HUES48 (cell line): ENCODE results near the gene GNG10.
"Not testable (repeated sequence)": the region's sequence is repeated elsewhere in the genome, so short reads cannot be mapped to it uniquely, and the experiment has no call there.

Experiments
- H3K27ac ChIP-seq: one replicate; pipeline ENCODE4 v1.7.0; 2013; ENCODE audit warnings: low read depth, low read length, inconsistent platforms
- H3K27me3 ChIP-seq: 2 replicates; pipeline ENCODE4 v1.6.1; 2013; ENCODE audit warnings: mild to moderate bottlenecking, low read length; ENCODE audit not compliant: control insufficient read depth, insufficient read depth
- H3K36me3 ChIP-seq: 2 replicates; pipeline ENCODE4 v1.6.1; 2013; ENCODE audit warnings: low read length; ENCODE audit not compliant: control insufficient read depth, insufficient read depth
- H3K4me1 ChIP-seq: 2 replicates; pipeline ENCODE4 v1.6.1; 2013; ENCODE audit warnings: mild to moderate bottlenecking, low read length; ENCODE audit not compliant: control insufficient read depth, insufficient read depth
- H3K4me3 ChIP-seq: 2 replicates; pipeline ENCODE4 v1.5.1; 2013; ENCODE audit warnings: mild to moderate bottlenecking, low read depth, low read length
- H3K9ac ChIP-seq: 2 replicates; pipeline ENCODE4 v1.6.1; 2013; ENCODE audit warnings: mild to moderate bottlenecking, low read depth, low read length, moderate library complexity
- H3K9me3 ChIP-seq: 2 replicates; pipeline ENCODE4 v1.6.1; 2013; ENCODE audit warnings: low read length; ENCODE audit not compliant: control insufficient read depth, insufficient read depth

The GNG10 gene

DNA sequence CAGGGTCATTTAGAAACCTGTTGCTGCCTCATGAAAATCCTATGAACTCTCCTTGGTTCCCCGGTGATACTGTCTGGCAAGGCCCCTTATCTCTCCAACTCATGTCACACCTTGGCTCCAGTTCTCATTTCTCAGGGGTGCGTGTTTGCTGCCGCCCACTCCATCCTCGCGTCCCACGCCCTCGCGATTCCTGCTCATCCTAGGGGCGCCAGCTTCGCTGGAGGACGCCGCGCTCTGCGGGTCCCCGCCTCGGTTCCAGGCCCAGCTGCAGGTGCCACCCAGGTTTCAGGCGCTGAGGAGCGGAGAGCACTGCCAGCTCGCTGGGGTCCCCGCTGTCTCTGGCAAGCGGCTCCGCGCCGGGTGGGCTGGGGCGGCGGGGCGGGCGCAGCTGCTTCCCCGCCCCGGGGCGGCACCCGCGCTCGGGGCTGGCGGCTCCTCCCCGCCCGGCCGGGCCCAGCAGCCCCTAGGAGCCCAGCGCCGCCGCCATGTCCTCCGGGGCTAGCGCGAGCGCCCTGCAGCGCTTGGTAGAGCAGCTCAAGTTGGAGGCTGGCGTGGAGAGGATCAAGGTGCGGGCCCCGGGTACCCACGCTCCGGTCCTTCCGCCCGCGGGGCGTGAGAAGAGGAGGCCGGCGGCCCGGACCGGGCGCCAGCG is at the start of gene GNG10:
GNG10 (plus strand) TSS at position 456 of the 652 bp plus-strand sequence; CDS start at position 486, 30 bp downstream.
- no peaks in the 10 kb centered on the region for H3K27me3 ChIP-seq
- H3K9me3 ChIP-seq: no peaks in the 10 kb centered on the region
- H3K4me3 ChIP-seq: peak within 1 kb of the TSS; percentile 83
- H3K36me3 ChIP-seq: peaks cover 6% of the 10 kb centered on the region
- H3K4me1 ChIP-seq: peaks cover 13% of the 10 kb centered on the region
- H3K27ac ChIP-seq: peak within 1 kb of the TSS; percentile 27
- peak within 1 kb of the TSS; percentile 44 for H3K9ac ChIP-seq

DNA sequence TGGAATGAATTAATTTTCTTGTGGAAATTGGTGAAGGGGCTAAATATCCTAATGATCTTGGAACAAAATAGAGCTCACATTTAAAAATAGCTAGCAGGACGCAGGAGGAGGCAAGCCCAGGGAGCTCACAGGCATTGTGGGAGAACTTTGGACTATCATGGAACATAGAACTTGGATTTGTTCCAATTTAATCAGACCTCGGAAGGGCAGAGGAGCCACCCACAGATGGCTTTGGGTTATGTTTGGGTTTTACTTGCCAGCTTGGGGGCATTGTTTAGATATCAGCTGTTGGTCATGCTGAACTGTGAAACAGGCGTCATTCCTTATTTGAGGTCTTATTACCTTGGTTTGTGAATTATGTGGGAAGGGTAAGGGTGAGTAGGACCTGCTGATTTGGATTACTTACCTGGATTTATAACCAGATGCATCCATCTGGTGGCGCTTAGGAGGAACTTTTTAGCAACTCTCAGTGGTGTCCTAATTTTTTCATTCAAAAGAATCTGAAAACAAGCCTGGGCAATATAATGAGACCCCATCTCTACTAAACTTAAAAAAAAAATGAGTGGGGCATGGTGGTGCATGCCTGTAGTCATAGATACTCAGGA is 47.9 kb upstream of the GNG10 start:
- no peaks in the 10 kb centered on the region for H3K27me3 ChIP-seq
- H3K9me3 ChIP-seq: peaks cover 3% of the 10 kb centered on the region; the same call in 1 of the 2 replicates
- no peaks in the 10 kb centered on the region for H3K36me3 ChIP-seq
- H3K9ac ChIP-seq: no peak overlapping the region
- no peak overlapping the region for H3K4me3 ChIP-seq
- H3K27ac ChIP-seq: no peak overlapping the region
- H3K4me1 ChIP-seq: no peaks in the 10 kb centered on the region

DNA sequence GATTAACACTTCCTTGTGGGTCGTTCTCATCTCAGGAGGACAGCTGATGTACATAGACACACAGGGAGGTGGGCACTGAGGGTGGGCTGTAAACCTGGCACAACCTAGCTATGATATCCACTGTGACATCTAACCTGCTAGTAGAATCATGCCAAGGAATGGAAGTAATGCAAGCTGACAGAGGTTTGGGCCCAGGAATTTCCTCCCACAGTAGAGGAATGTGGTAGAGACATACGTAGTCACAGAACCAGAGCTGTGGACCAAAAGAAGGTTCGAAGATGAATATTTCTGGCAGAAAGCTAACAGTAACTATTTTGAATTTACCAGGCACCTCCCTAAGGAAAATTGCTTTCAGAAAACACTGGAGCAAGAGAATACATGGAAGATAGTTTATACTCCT is 45.5 kb upstream of the GNG10 start:
- Histone ChIP-seq H3K9me3 (peaks cover 3% of the 10 kb centered on the region; the same call in 1 of the 2 replicates), H3K4me1 (no peaks in the 10 kb centered on the region), H3K27ac (no peak overlapping the region), H3K4me3 (no peak overlapping the region), H3K9ac (no peak overlapping the region), H3K36me3 (no peaks in the 10 kb centered on the region), H3K27me3 (no peaks in the 10 kb centered on the region)

DNA sequence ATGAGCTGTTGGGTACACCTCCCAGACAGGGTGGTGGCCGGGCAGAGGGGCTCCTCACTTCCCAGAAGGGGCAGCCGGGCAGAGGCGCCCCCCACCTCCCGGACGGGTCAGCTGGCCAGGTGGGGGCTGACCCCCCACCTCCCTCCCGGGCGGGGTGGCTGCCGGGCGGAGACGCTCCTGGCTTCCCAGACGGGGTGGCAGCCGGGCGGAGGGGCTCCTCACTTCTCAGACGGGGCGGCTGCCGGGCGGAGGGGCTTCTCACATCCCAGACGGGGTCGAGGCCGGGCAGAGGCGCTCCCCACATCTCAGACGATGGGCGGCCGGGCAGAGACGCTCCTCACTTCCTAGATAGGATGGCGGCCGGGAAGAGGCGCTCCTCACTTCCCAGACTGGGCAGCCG is 44.1 kb upstream of the GNG10 start:
- not testable (repeated sequence) for H3K27ac ChIP-seq, H3K9me3 ChIP-seq, H3K4me1 ChIP-seq, H3K27me3 ChIP-seq, H3K4me3 ChIP-seq, H3K9ac ChIP-seq, H3K36me3 ChIP-seq

- Histone ChIP-seq H3K9ac (no peak overlapping the region), H3K4me3 (no peak overlapping the region), H3K27me3 (no peaks in the 10 kb centered on the region), H3K27ac (no peak overlapping the region), H3K9me3 (peaks cover 3% of the 10 kb centered on the region; the same call in 1 of the 2 replicates), H3K4me1 (no peaks in the 10 kb centered on the region; the same call in 1 of the 2 replicates), H3K36me3 (no peaks in the 10 kb centered on the region)
Measured at GRCh38 chr9:111621895-111622480, 39.4 kb upstream of the GNG10 start.

- H3K4me1 ChIP-seq: peaks cover 5% of the 10 kb centered on the region; the same call in 1 of the 2 replicates
- no peaks in the 10 kb centered on the region for H3K27me3 ChIP-seq
- H3K27ac ChIP-seq: no peak overlapping the region
- H3K4me3 ChIP-seq: no peak overlapping the region
- H3K9me3 ChIP-seq: peaks cover 3% of the 10 kb centered on the region; the same call in 1 of the 2 replicates
- no peaks in the 10 kb centered on the region for H3K36me3 ChIP-seq
- H3K9ac ChIP-seq: no peak overlapping the region
Measured at GRCh38 chr9:111622626-111623025, 38.8 kb upstream of the GNG10 start.

DNA sequence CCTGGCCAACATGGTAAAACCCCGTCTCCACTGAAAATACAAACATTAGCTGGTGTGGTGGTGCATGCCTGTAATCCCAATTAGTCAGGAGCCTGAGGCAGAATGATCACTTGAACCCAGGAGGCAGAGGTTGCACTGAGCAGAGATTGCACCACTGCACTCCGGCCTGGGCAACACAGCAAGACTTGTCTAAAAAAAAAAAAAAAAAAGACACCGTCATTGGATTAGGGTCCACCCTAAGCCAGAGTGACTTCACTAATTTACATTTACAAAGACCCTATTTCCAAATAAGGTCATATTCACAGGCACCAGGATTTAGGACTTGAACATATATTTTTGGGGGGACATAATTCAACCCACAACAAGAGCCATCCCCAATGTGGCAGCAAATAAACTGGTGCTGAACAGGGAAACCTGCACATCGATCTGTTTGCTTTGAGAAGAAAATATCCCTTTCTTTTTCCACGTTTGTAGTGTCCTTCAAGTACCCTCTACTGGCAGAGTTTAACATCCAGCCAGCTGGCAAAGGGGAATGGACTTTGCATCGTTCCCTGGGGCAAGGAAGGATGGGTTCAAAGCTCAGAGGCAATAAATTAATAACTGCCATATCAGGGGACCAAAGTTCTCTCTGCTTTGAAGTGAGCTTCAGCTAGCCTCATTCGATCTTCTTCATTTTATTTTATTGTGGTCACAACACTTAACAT is 34.0 kb upstream of the GNG10 start:
- H3K36me3 ChIP-seq: no peaks in the 10 kb centered on the region
- no peak overlapping the region for H3K4me3 ChIP-seq
- peaks cover 11% of the 10 kb centered on the region for H3K4me1 ChIP-seq
- no peaks in the 10 kb centered on the region for H3K27me3 ChIP-seq
- no peak overlapping the region for H3K27ac ChIP-seq
- no peak overlapping the region for H3K9ac ChIP-seq
- no peaks in the 10 kb centered on the region for H3K9me3 ChIP-seq

DNA sequence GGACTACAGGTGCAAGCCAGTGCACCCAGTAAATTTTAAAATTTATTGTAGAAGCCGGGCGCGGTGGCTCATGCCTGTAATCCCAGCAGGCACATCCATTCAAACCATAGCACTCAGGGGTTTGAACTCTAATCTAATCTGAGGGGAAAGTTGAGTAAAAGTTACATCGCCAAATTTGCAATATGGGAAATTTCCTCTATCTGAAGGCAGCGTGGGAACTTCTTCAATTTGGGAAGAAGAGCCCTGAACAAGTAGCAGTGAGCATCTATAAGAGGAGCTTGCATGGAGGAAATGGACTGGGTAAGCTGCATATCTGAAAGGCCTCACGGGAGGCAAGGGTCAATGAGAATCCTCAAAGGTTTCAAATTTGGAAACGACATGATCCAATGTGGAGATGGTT is 33.0 kb upstream of the GNG10 start:
- no peak overlapping the region for H3K9ac ChIP-seq
- peaks cover 17% of the 10 kb centered on the region for H3K4me1 ChIP-seq
- no peak overlapping the region for H3K27ac ChIP-seq
- no peaks in the 10 kb centered on the region for H3K27me3 ChIP-seq
- no peaks in the 10 kb centered on the region for H3K36me3 ChIP-seq
- H3K9me3 ChIP-seq: no peaks in the 10 kb centered on the region
- H3K4me3 ChIP-seq: no peak overlapping the region

- H3K27me3 ChIP-seq: no peaks in the 10 kb centered on the region
- peak overlapping the region; percentile 62; the same call in 1 of the 2 replicates for H3K9ac ChIP-seq
- peaks cover 17% of the 10 kb centered on the region for H3K4me1 ChIP-seq
- no peaks in the 10 kb centered on the region for H3K9me3 ChIP-seq
- H3K27ac ChIP-seq: peak overlapping the region; percentile 65
- H3K36me3 ChIP-seq: 0 out of 2 replicates have a peak, but pooled peaks cover 3% of the 10 kb centered on the region
- peak overlapping the region; percentile 82 for H3K4me3 ChIP-seq
Measured at GRCh38 chr9:111630182-111630963, 31.0 kb upstream of the GNG10 start.

DNA sequence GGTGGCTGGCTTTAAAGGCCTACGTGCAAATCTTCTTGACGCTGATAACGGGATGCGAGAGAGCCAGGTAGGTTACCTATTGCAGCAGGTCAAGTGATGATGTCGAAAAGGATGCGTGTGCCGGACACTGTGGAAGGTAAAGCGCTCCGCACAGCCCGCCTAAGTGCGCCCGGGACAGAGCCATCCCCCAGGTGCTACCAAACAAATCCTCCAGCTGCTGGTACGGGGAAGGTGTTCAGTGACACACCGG is 30.5 kb upstream of the GNG10 start:
- Histone ChIP-seq H3K27ac (peak overlapping the region; percentile 65), H3K9me3 (no peaks in the 10 kb centered on the region)

More for the DNA sequence above, 30.5 kb upstream of the GNG10 start:
- peak overlapping the region; percentile 82 for H3K4me3 ChIP-seq
- H3K4me1 ChIP-seq: peaks cover 17% of the 10 kb centered on the region
- H3K9ac ChIP-seq: peak overlapping the region; percentile 62; the same call in 1 of the 2 replicates
- no peaks in the 10 kb centered on the region for H3K27me3 ChIP-seq
- H3K36me3 ChIP-seq: 0 out of 2 replicates have a peak, but pooled peaks cover 3% of the 10 kb centered on the region
